Measurements from ENCODE around the gene LUC7L. TPM values are rescaled to one million over a fixed set of nuclear protein-coding genes. Genes with fewer than 3 reads are reported as not detected.
A peak's percentile ranks its signal among the peaks of the same experiment; 100 is the strongest.
"Not testable (repeated sequence)": the region's sequence is repeated elsewhere in the genome, so short reads cannot be mapped to it uniquely, and the experiment has no call there.

Gene LUC7L
- total and polyA plus RNA-seq, 3 donors from 2014 or later: 81.1 to 192 (median 145) TPM

DNA sequence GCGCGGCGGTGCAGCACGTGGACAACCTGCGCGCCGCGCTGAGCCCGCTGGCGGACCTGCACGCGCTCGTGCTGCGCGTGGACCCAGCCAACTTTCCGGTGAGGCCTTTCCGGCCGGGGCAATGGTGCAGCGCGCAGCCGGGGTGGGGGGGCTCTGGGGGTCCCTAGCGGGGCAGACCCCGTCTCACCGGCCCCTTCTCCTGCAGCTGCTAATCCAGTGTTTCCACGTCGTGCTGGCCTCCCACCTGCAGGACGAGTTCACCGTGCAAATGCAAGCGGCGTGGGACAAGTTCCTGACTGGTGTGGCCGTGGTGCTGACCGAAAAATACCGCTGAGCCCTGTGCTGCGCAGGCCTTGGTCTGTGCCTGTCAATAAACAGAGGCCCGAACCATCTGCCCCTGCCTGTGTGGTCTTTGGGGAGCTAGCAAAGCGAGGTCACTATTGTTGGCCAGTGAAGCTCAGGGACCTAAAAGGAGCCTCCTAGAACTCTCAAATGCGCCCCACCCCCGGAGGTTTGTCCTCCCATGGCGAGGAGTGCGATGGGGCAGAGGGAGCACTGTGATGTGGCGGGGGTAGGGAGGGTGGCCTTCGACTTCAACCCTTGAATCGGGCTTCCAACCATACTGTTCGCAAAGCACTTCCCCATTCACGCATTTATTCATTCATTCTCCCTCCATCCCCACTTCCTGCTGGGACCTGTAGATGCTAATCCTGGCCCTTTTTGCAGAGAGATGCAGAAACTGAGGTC lies 62.7 kb downstream of the LUC7L start:
- H3K27me3 ChIP-seq: peaks cover 4% of the 10 kb centered on the region
- no peak for DNase-seq
- H3K4me1 ChIP-seq: peaks cover 15% of the 10 kb centered on the region
- no peak overlapping the region for H3K4me3 ChIP-seq
- intact Hi-C loops (cut with DNase I; ENCODE audit: low total_unique reads): no loop called here
- 4 to 6% methylated on average over 10 to 25 of the region's 45 CpGs for WGBS, 2 donors
- no peak overlapping the region for H3K27ac ChIP-seq
- TF ChIP-seq POLR2A (IDR thresholded peaks at IDR 0.05): no peak
- TF ChIP-seq, protein P1, sequence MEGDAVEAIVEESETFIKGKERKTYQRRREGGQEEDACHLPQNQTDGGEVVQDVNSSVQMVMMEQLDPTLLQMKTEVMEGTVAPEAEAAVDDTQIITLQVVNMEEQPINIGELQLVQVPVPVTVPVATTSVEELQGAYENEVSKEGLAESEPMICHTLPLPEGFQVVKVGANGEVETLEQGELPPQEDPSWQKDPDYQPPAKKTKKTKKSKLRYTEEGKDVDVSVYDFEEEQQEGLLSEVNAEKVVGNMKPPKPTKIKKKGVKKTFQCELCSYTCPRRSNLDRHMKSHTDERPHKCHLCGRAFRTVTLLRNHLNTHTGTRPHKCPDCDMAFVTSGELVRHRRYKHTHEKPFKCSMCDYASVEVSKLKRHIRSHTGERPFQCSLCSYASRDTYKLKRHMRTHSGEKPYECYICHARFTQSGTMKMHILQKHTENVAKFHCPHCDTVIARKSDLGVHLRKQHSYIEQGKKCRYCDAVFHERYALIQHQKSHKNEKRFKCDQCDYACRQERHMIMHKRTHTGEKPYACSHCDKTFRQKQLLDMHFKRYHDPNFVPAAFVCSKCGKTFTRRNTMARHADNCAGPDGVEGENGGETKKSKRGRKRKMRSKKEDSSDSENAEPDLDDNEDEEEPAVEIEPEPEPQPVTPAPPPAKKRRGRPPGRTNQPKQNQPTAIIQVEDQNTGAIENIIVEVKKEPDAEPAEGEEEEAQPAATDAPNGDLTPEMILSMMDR (IDR thresholded peaks at IDR 0.05): no peak
- H3K9me3 ChIP-seq: no peaks in the 10 kb centered on the region
- H3K36me3 ChIP-seq (ENCODE audit: low read depth, missing control alignments): no peaks in the 10 kb centered on the region

DNA sequence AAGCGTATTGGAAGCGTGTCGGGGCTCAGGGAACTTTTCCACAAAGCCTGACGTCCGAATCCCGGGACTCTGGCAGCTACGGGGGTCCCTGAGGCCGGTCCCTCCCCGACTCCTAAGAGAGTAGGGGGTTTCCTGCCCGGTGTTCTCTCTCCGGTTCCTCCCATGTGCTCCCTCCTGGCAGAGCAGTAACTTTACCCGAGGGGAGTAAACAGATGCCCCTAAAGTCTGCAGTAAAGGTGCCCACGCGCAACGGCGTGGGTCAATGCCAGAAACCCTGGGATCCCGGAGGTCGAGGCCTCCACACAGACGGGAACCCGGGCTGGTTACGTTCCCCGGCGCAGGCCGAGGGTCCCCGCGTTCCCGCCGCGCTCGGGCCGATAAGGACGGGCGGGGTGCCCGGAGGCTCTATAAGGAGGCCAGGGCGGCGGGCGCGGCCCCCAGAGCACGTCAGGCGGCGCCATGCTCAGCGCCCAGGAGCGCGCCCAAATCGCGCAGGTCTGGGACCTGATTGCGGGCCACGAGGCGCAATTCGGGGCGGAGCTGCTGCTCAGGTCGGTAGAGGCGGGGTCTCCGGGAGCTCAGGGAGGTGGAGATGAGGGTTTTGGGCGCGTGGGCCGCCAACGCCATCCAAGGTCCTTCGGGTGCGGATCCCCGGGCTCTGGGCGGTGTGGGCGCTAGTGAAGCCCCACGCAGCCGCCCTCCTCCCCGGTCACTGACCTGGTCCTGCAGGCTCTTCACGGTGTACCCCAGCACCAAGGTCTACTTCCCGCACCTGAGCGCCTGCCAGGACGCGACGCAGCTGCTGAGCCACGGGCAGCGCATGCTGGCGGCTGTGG lies 63.5 kb downstream of the LUC7L start, which contains the start of gene HBM:
TSS of gene HBM (plus strand) at position 440 of the 836 bp plus-strand sequence. CDS start at position 460, 20 bp downstream.
- peaks cover 4% of the 10 kb centered on the region for H3K27me3 ChIP-seq
- TF ChIP-seq POLR2A (IDR thresholded peaks at IDR 0.05): no peak
- TF ChIP-seq, protein P1 (IDR thresholded peaks at IDR 0.05): no peak
- peaks cover 15% of the 10 kb centered on the region for H3K4me1 ChIP-seq
- WGBS, 2 donors: 0 to 2% methylated on average over 2 to 57 of the region's 75 CpGs
- no peaks in the 10 kb centered on the region for H3K36me3 ChIP-seq (ENCODE audit: low read depth, missing control alignments)
- intact Hi-C loops (cut with DNase I; ENCODE audit: low total_unique reads): no loop called here
- no peak for DNase-seq
- H3K27ac ChIP-seq: no peak within 1 kb of the TSS
- H3K9me3 ChIP-seq: no peaks in the 10 kb centered on the region
- H3K4me3 ChIP-seq: peak within 1 kb of the TSS in 1 of 2 donors; percentile 29

DNA sequence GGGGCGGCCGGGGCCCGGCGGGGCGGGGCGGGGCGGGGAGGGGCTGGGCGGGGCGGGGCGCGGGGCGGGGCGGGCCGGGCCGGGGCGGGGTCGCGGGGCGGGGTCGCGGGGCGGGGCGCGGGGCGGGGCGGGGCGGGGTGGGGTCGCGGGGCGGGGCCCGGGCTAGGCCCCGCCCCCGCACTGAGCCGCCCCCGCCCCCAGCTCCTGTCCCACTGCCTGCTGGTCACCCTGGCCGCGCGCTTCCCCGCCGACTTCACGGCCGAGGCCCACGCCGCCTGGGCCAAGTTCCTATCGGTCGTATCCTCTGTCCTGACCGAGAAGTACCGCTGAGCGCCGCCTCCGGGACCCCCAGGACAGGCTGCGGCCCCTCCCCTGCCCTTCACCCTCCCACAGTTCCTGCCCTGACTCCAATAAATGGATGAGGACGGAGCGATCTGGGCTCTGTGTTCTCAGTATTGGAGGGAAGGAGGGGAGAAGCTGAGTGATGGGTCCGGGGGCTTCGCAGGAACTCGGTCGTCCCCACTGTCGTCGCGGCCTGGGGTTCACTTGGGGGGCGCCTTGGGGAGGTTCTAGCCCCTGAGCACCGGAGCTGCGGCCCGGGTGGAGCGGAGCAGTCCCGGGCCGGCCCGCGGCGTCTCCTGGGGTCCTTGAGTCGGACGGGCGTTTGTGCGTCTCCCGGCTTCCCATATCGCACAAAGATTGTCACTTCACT lies 64.3 kb downstream of the LUC7L start:
- peak overlapping the region in 1 of 2 donors; percentile 29 for H3K4me3 ChIP-seq
- peaks cover 4% of the 10 kb centered on the region for H3K27me3 ChIP-seq
- DNase-seq: no peak
- intact Hi-C loops (cut with DNase I; ENCODE audit: low total_unique reads): no loop called here
- no peak overlapping the region for H3K27ac ChIP-seq
- H3K9me3 ChIP-seq: no peaks in the 10 kb centered on the region
- H3K36me3 ChIP-seq (ENCODE audit: low read depth, missing control alignments): no peaks in the 10 kb centered on the region
- 0 to 1% methylated on average over 1 to 41 of the region's 77 CpGs for WGBS, 2 donors
- TF ChIP-seq, protein P1 (IDR thresholded peaks at IDR 0.05): no peak
- TF ChIP-seq POLR2A (IDR thresholded peaks at IDR 0.05): no peak
- peaks cover 15% of the 10 kb centered on the region for H3K4me1 ChIP-seq

DNA sequence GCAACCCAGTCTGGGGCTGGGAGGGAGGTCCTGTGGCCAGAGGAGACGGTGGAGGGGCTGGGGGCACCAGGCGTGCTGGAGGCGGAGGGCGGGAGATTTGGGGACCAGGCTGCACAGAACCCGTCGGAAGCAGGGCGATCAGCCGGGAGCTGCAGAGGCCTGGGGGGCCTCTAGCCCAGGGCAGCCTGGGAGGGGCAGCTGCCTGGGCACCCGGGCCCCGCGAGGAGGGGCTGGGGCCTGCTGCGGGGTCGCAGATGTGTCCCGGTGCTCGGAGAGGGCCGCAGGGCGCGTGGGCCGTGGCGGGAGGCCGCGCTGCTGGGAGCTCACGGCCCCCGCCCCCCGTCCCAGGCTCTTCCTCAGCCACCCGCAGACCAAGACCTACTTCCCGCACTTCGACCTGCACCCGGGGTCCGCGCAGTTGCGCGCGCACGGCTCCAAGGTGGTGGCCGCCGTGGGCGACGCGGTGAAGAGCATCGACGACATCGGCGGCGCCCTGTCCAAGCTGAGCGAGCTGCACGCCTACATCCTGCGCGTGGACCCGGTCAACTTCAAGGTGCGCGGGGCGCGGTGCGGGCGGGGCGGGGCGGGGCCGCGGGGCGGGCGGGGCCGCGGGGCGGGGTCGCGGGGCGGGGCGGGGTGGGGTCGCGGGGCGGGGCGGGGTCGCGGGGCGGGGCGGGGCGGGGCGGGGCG lies 65.0 kb downstream of the LUC7L start:
- DNase-seq; H3K27me3 ChIP-seq; intact Hi-C loops (cut with DNase I; ENCODE audit: low total_unique reads); H3K4me3 ChIP-seq; H3K9me3 ChIP-seq; H3K27ac ChIP-seq; H3K36me3 ChIP-seq (ENCODE audit: low read depth, missing control alignments): not testable (repeated sequence)
- peaks cover 15% of the 10 kb centered on the region for H3K4me1 ChIP-seq
- no CpG with 5 or more reads among the region's 80 CpGs for WGBS, 2 donors

DNA sequence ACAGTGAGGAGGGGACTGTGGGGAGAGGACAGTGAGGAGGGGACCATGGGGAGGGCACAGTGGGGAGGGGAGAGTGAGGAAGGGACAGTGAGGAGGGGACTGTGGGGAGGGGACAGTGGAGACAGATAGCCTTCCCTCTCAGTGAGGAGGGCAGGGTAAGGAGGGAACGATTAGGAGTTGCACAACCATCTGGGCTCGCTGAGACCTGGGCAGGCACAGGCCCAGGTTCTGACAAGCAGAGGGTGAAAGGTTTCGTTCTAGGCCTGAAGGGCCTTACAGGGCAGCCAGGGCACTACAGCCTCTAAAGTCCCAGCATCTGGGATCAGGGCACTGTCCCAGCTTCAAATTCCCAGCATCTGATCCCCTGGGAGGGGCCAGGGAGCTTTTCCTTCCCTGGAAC lies 65.6 kb downstream of the LUC7L start:
- H3K27me3 ChIP-seq; H3K36me3 ChIP-seq (ENCODE audit: low read depth, missing control alignments); H3K4me3 ChIP-seq; DNase-seq; H3K27ac ChIP-seq; intact Hi-C loops (cut with DNase I; ENCODE audit: low total_unique reads); H3K9me3 ChIP-seq: not testable (repeated sequence)
- peaks cover 15% of the 10 kb centered on the region for H3K4me1 ChIP-seq
- 40 to 56% methylated on average over 1 to 3 of the region's 3 CpGs for WGBS, 2 donors

DNA sequence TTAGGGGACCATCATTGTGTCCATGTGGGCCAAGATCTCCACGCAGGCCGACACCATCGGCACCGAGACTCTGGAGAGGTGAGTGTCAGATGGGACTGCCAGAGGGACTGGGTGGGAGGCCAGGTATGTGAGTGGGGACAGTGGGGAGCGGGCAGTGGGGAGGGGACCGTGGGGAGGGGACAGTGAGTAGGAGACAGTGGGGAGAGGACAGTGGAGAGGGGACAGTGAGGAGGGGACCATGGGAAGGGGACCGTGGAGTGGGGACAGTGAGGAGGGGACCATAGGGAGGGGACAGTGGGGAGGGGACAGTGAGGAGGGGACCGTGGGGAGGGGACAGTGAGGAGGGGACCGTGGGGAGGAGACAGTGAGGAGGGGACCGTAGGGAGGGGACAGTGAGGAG lies 66.1 kb downstream of the LUC7L start:
- intact Hi-C loops (cut with DNase I; ENCODE audit: low total_unique reads); DNase-seq; H3K9me3 ChIP-seq; H3K27me3 ChIP-seq; H3K27ac ChIP-seq; H3K4me3 ChIP-seq; H3K36me3 ChIP-seq (ENCODE audit: low read depth, missing control alignments): not testable (repeated sequence)
- peaks cover 15% of the 10 kb centered on the region for H3K4me1 ChIP-seq
- 94 to 100% methylated on average over 3 to 8 of the region's 10 CpGs for WGBS, 2 donors

All from testis (tissue), 3 donors.